Measurements from ENCODE around the gene THOC2.

Gene THOC2

GRCh38 chrX:123570011-123570590 lies 162.8 kb downstream of the THOC2 start:
- Histone ChIP-seq H2AFZ (ENCODE audit: low read length, unreplicated experiment) (no peak overlapping the region), H3K27ac (ENCODE audit: low read depth, low read length) (no peak overlapping the region), H3K79me2 (ENCODE audit: control insufficient read depth, insufficient read depth, low read length, unreplicated experiment) (no peaks in the 10 kb centered on the region), H3K27me3 (ENCODE audit: insufficient read depth, low read length) (no peaks in the 10 kb centered on the region), H3K36me3 (ENCODE audit: insufficient read depth, low read length) (no peaks in the 10 kb centered on the region), H3K4me1 (ENCODE audit: control insufficient read depth, insufficient read depth, low read length, unreplicated experiment) (no peaks in the 10 kb centered on the region), H3K4me3 (ENCODE audit: low read depth, low read length) (no peak overlapping the region)

GRCh38 chrX:123563167-123563566 lies 169.7 kb downstream of the THOC2 start:
- no peaks in the 10 kb centered on the region for H3K27me3 ChIP-seq (ENCODE audit: insufficient read depth, low read length)
- H3K4me1 ChIP-seq (ENCODE audit: control insufficient read depth, insufficient read depth, low read length, unreplicated experiment) = no peaks in the 10 kb centered on the region
- no peak overlapping the region for H3K27ac ChIP-seq (ENCODE audit: low read depth, low read length)
- H3K79me2 ChIP-seq (ENCODE audit: control insufficient read depth, insufficient read depth, low read length, unreplicated experiment) = no peaks in the 10 kb centered on the region
- H3K4me3 ChIP-seq (ENCODE audit: low read depth, low read length) = no peak overlapping the region
- no peaks in the 10 kb centered on the region for H3K36me3 ChIP-seq (ENCODE audit: insufficient read depth, low read length)
- no peak overlapping the region for H2AFZ ChIP-seq (ENCODE audit: low read length, unreplicated experiment)

- H3K4me1 ChIP-seq (ENCODE audit: control insufficient read depth, insufficient read depth, low read length, unreplicated experiment) = no peaks in the 10 kb centered on the region
- no peak overlapping the region for H3K4me3 ChIP-seq (ENCODE audit: low read depth, low read length)
- H2AFZ ChIP-seq (ENCODE audit: low read length, unreplicated experiment) = no peak overlapping the region
- no peak overlapping the region for H3K27ac ChIP-seq (ENCODE audit: low read depth, low read length)
- no peaks in the 10 kb centered on the region for H3K36me3 ChIP-seq (ENCODE audit: insufficient read depth, low read length)
- H3K27me3 ChIP-seq (ENCODE audit: insufficient read depth, low read length) = no peaks in the 10 kb centered on the region
- H3K79me2 ChIP-seq (ENCODE audit: control insufficient read depth, insufficient read depth, low read length, unreplicated experiment) = no peaks in the 10 kb centered on the region
These were observed 170.3 kb downstream of the THOC2 start for GRCh38 chrX:123562342-123563146.

- Histone ChIP-seq H2AFZ (ENCODE audit: low read length, unreplicated experiment) (no peak overlapping the region), H3K79me2 (ENCODE audit: control insufficient read depth, insufficient read depth, low read length, unreplicated experiment) (no peaks in the 10 kb centered on the region), H3K27ac (ENCODE audit: low read depth, low read length) (no peak overlapping the region), H3K4me3 (ENCODE audit: low read depth, low read length) (no peak overlapping the region), H3K27me3 (ENCODE audit: insufficient read depth, low read length) (no peaks in the 10 kb centered on the region), H3K36me3 (ENCODE audit: insufficient read depth, low read length) (no peaks in the 10 kb centered on the region), H3K4me1 (ENCODE audit: control insufficient read depth, insufficient read depth, low read length, unreplicated experiment) (no peaks in the 10 kb centered on the region)
These were observed 171.2 kb downstream of the THOC2 start for GRCh38 chrX:123561439-123562215.

- Histone ChIP-seq H3K36me3 (ENCODE audit: insufficient read depth, low read length) (no peaks in the 10 kb centered on the region), H3K4me1 (ENCODE audit: control insufficient read depth, insufficient read depth, low read length, unreplicated experiment) (no peaks in the 10 kb centered on the region), H2AFZ (ENCODE audit: low read length, unreplicated experiment) (no peak overlapping the region), H3K4me3 (ENCODE audit: low read depth, low read length) (no peak overlapping the region), H3K27ac (ENCODE audit: low read depth, low read length) (no peak overlapping the region), H3K79me2 (ENCODE audit: control insufficient read depth, insufficient read depth, low read length, unreplicated experiment) (no peaks in the 10 kb centered on the region), H3K27me3 (ENCODE audit: insufficient read depth, low read length) (no peaks in the 10 kb centered on the region)
These were observed 182.0 kb downstream of the THOC2 start for GRCh38 chrX:123550829-123551228.
